ENCODE data around the gene CSTF3. TPM values are rescaled to one million over a fixed set of nuclear protein-coding genes. Genes with fewer than 3 reads are reported as not detected.

CSTF3 gene
- polyA plus RNA-seq, 1 donor (not counting 4 experiments of a cell fraction or from before 2014, with no cell fraction given) = 41.1 TPM

GRCh38 chr11:33132510-33132909 lies 28.8 kb downstream of the CSTF3 start:
- H3K4me3 ChIP-seq (ENCODE audit: control insufficient read depth in 2 of 3, extremely low read depth in 1 of 3, insufficient read depth in 2 of 3, low read depth in 1 of 3, low read length in 3 of 3) = no peak overlapping the region
- DNase-seq (ENCODE audit: low read depth, low spot score) = no peak
- no peak overlapping the region for H3K9ac ChIP-seq (ENCODE audit: control insufficient read depth, extremely low read depth, insufficient read depth, low read length)
- no peaks in the 10 kb centered on the region for H3K4me1 ChIP-seq (ENCODE audit: control insufficient read depth, extremely low read depth, insufficient read depth, low read length)
- no peak overlapping the region for H3K4me2 ChIP-seq (ENCODE audit: control insufficient read depth, extremely low read depth, insufficient read depth, low read depth, low read length)
- H3K27me3 ChIP-seq (ENCODE audit: control insufficient read depth, extremely low read depth, insufficient read depth, low read length) = no peaks in the 10 kb centered on the region
- H3K9me3 ChIP-seq (ENCODE audit: control insufficient read depth, low read depth, low read length) = no peaks in the 10 kb centered on the region
- H3K36me3 ChIP-seq (ENCODE audit: control insufficient read depth in 2 of 2, extremely low read depth in 1 of 2, insufficient read depth in 2 of 2, low read length in 2 of 2) = no peaks in the 10 kb centered on the region
- no peak overlapping the region for H2AFZ ChIP-seq (ENCODE audit: control insufficient read depth, low read length)
- dilution Hi-C loops (cut with MboI; ENCODE audit: extremely low pct_ligation_motif_present, low sequenced_read_pairs) = no loop called here
- H3K79me2 ChIP-seq (ENCODE audit: control insufficient read depth, insufficient read depth, low read length) = no peaks in the 10 kb centered on the region
- FAIRE-seq = no peak
- H4K20me1 ChIP-seq (ENCODE audit: control insufficient read depth, extremely low read depth, insufficient read depth, low read length) = no peaks in the 10 kb centered on the region
- no peak overlapping the region for H3K27ac ChIP-seq (ENCODE audit: control insufficient read depth, insufficient read depth, low read length)
- no peak for TF ChIP-seq CTCF (optimal IDR thresholded peaks at IDR 0.05 in 1 of 3, IDR thresholded peaks at IDR 0.05 in 1 of 3, conservative IDR thresholded peaks at IDR 0.05 in 1 of 3; ENCODE audit: extremely low read depth in 1 of 3, insufficient read depth in 2 of 3, low read length in 3 of 3)
- no peak for TF ChIP-seq EZH2 (IDR thresholded peaks at IDR 0.05; ENCODE audit: low read length)
- no peaks in the 10 kb centered on the region for H3K9me1 ChIP-seq (ENCODE audit: control insufficient read depth, extremely low read depth, insufficient read depth, low read length)

- Histone ChIP-seq H3K79me2 (ENCODE audit: control insufficient read depth, insufficient read depth, low read length) (no peaks in the 10 kb centered on the region), H4K20me1 (ENCODE audit: control insufficient read depth, extremely low read depth, insufficient read depth, low read length) (no peaks in the 10 kb centered on the region), H3K27ac (ENCODE audit: control insufficient read depth, insufficient read depth, low read length) (no peak overlapping the region), H3K4me2 (ENCODE audit: control insufficient read depth, extremely low read depth, insufficient read depth, low read depth, low read length) (no peak overlapping the region), H3K9me1 (ENCODE audit: control insufficient read depth, extremely low read depth, insufficient read depth, low read length) (no peaks in the 10 kb centered on the region), H3K27me3 (ENCODE audit: control insufficient read depth, extremely low read depth, insufficient read depth, low read length) (no peaks in the 10 kb centered on the region), H3K9ac (ENCODE audit: control insufficient read depth, extremely low read depth, insufficient read depth, low read length) (no peak overlapping the region), H3K4me3 (ENCODE audit: control insufficient read depth in 2 of 3, extremely low read depth in 1 of 3, insufficient read depth in 2 of 3, low read depth in 1 of 3, low read length in 3 of 3) (no peak overlapping the region), H3K36me3 (ENCODE audit: control insufficient read depth in 2 of 2, extremely low read depth in 1 of 2, insufficient read depth in 2 of 2, low read length in 2 of 2) (peaks cover 1 to 5% of the 10 kb centered on the region in 2 experiments), H3K9me3 (ENCODE audit: control insufficient read depth, low read depth, low read length) (no peaks in the 10 kb centered on the region), H3K4me1 (ENCODE audit: control insufficient read depth, extremely low read depth, insufficient read depth, low read length) (no peaks in the 10 kb centered on the region), H2AFZ (ENCODE audit: control insufficient read depth, low read length) (no peak overlapping the region)
- peak; percentile 13 for FAIRE-seq
- dilution Hi-C loops (cut with MboI; ENCODE audit: extremely low pct_ligation_motif_present, low sequenced_read_pairs) = no loop called here
- no peak for DNase-seq (ENCODE audit: low read depth, low spot score)
- TF ChIP-seq CTCF (optimal IDR thresholded peaks at IDR 0.05 in 1 of 3, IDR thresholded peaks at IDR 0.05 in 1 of 3, conservative IDR thresholded peaks at IDR 0.05 in 1 of 3; ENCODE audit: extremely low read depth in 1 of 3, insufficient read depth in 2 of 3, low read length in 3 of 3) (no peak), EZH2 (IDR thresholded peaks at IDR 0.05; ENCODE audit: low read length) (no peak)
Observed at GRCh38 chr11:33128739-33129138, 32.5 kb downstream of the CSTF3 start.

All from keratinocyte (primary cell).